GM23338 (cell line): ENCODE data around the gene ZNF429. TPM values are rescaled to one million over a fixed set of nuclear protein-coding genes. Genes with fewer than 3 reads are reported as not detected.

Experiments used
- ATAC-seq: fragments of 200-7000 bp; cut with Tn5 transposase; 3 replicates; pipeline ENCODE4 v1.9.1; 2020
- DNase-seq: peaks from one replicate; pipeline ENCODE4 v3.0.0-alpha.2; 2015; ENCODE audit warnings: low spot score
- H2AFZ ChIP-seq: fragments of 200-600 bp; sonication (generic); 2 replicates; pipeline ENCODE4 v1.8.0; 2016; ENCODE audit warnings: antibody characterized with exemption, mild to moderate bottlenecking, moderate library complexity
- H3F3A ChIP-seq: fragments of 200-600 bp; sonication (generic); replicated peaks from 2 replicates; pipeline ENCODE4 v1.8.0; 2017; ENCODE audit warnings: antibody characterized with exemption, mixed run types, low read depth
- H3K27ac ChIP-seq: fragments of 200-600 bp; sonication (generic); 2 replicates; pipeline ENCODE4 v1.6.1; 2016; ENCODE audit warnings: low read depth
- H3K27me3 ChIP-seq: fragments of 200-600 bp; sonication (generic); 2 replicates; pipeline ENCODE4 v1.8.0; 2016; ENCODE audit warnings: mild to moderate bottlenecking, mixed run types, moderate library complexity; ENCODE audit not compliant: insufficient read depth
- H3K36me3 ChIP-seq: fragments of 200-600 bp; sonication (generic); 2 replicates; pipeline ENCODE4 v1.8.0; 2016; ENCODE audit warnings: mild to moderate bottlenecking; ENCODE audit not compliant: insufficient read depth
- H3K4me1 ChIP-seq: fragments of 200-600 bp; sonication (generic); 2 replicates; pipeline ENCODE4 v1.8.0; 2016; ENCODE audit warnings: mild to moderate bottlenecking, moderate library complexity; ENCODE audit not compliant: insufficient read depth
- H3K4me2 ChIP-seq: fragments of 200-600 bp; sonication (generic); 2 replicates; pipeline ENCODE4 v1.7.1; 2017; ENCODE audit warnings: mixed run types
- H3K4me3 ChIP-seq: fragments of 200-600 bp; sonication (generic); 2 replicates; pipeline ENCODE4 v1.6.1; 2016; ENCODE audit warnings: mixed run types
- H3K79me2 ChIP-seq: fragments of 200-600 bp; sonication (generic); replicated peaks from 2 replicates; pipeline ENCODE4 v1.8.0; 2017; ENCODE audit warnings: mild to moderate bottlenecking; ENCODE audit not compliant: insufficient read depth
- H3K9me2 ChIP-seq: fragments of 200-600 bp; sonication (generic); 2 replicates; pipeline ENCODE4 v1.8.0; 2017; ENCODE audit not compliant: insufficient read depth
- H4K20me1 ChIP-seq: fragments of 200-600 bp; sonication (generic); replicated peaks from 2 replicates; pipeline ENCODE4 v1.8.0; 2017; ENCODE audit warnings: mild to moderate bottlenecking; ENCODE audit not compliant: insufficient read depth
- H3K27ac Mint-ChIP-seq: 2 replicates; pipeline ENCODE4 v1.8.0; 2020; ENCODE audit warnings: inconsistent platforms, mild to moderate bottlenecking, moderate library complexity, mixed read lengths
- H3K27me3 Mint-ChIP-seq: 3 replicates; pipeline ENCODE4 v1.8.0; 2022; ENCODE audit warnings: low read depth, mild to moderate bottlenecking, moderate library complexity, mixed read lengths, inconsistent platforms; ENCODE audit not compliant: insufficient read depth, poor library complexity
- H3K36me3 Mint-ChIP-seq: 3 replicates; pipeline ENCODE4 v1.8.0; 2021; ENCODE audit warnings: low read depth, mild to moderate bottlenecking, inconsistent platforms, moderate library complexity, mixed read lengths
- H3K4me1 Mint-ChIP-seq: 3 replicates; pipeline ENCODE4 v1.8.0; 2020; ENCODE audit warnings: mild to moderate bottlenecking, inconsistent platforms, mixed read lengths
- H3K4me3 Mint-ChIP-seq: 3 replicates; pipeline ENCODE4 v1.8.0; 2021; ENCODE audit warnings: moderate library complexity, mild to moderate bottlenecking, inconsistent platforms, mixed read lengths
- H3K9me3 Mint-ChIP-seq: 3 replicates; pipeline ENCODE4 v1.8.0; 2020; ENCODE audit warnings: moderate library complexity, mild to moderate bottlenecking, inconsistent platforms, mixed read lengths
- CREB1 ChIP-seq: fragments of 250-450 bp; sonication (Bioruptor Pico); IDR thresholded peaks from 2 replicates; pipeline ENCODE4 v1.5.0; 2020; ENCODE audit warnings: low read depth, mild to moderate bottlenecking, moderate library complexity
- CTCF ChIP-seq, 2 experiments: fragments of 200-600 bp in 1 of 2; sonication (generic) in 1 of 2; conservative IDR thresholded peaks; 2 replicates each; pipeline versions ENCODE4 v1.5.1 to v1.6.1; 2016 to 2017; ENCODE audit warnings: antibody characterized with exemption in 2 of 2, low read depth in 2 of 2, mild to moderate bottlenecking in 2 of 2, moderate library complexity in 1 of 2
- ETS1 ChIP-seq: IDR thresholded peaks from 2 replicates; pipeline ENCODE4 v1.6.1; 2016; ENCODE audit warnings: antibody characterized with exemption
- EZH2phosphoT487 ChIP-seq: fragments of 200-600 bp; sonication (generic); IDR thresholded peaks from one replicate; pipeline ENCODE4 v1.8.1; 2018; ENCODE audit warnings: antibody characterized with exemption; ENCODE audit not compliant: unreplicated experiment
- JUNB ChIP-seq: IDR thresholded peaks from one replicate; pipeline ENCODE4 v1.6.1; 2016; ENCODE audit warnings: antibody characterized with exemption; ENCODE audit not compliant: unreplicated experiment
- NANOG ChIP-seq: IDR thresholded peaks from 2 replicates; pipeline ENCODE4 v1.6.1; 2016; ENCODE audit warnings: antibody characterized with exemption, borderline replicate concordance
- POLR2AphosphoS5 ChIP-seq: IDR thresholded peaks from 2 replicates; pipeline ENCODE4 v1.6.1; 2016; ENCODE audit warnings: antibody characterized with exemption, low read depth
- REST ChIP-seq: IDR thresholded peaks from one replicate; pipeline ENCODE4 v1.6.1; 2018; ENCODE audit warnings: antibody characterized with exemption; ENCODE audit not compliant: unreplicated experiment
- STAT1 ChIP-seq: IDR thresholded peaks from one replicate; pipeline ENCODE4 v1.6.1; 2016; ENCODE audit warnings: antibody characterized with exemption; ENCODE audit not compliant: unreplicated experiment
- ZNF114 ChIP-seq: fragments of 250-450 bp; sonication (Bioruptor Pico); IDR thresholded peaks from 2 replicates; pipeline ENCODE4 v1.5.0; 2020; ENCODE audit warnings: mild to moderate bottlenecking, moderate library complexity
- ZNF331 ChIP-seq: fragments of 250-450 bp; sonication (Bioruptor Pico); IDR thresholded peaks from 2 replicates; pipeline ENCODE4 v1.5.0; 2020; ENCODE audit warnings: low read depth, mild to moderate bottlenecking, moderate library complexity
- ZNF462 ChIP-seq: fragments of 250-450 bp; sonication (Bioruptor Pico); IDR thresholded peaks from 2 replicates; pipeline ENCODE4 v1.5.0; 2020; ENCODE audit warnings: mild to moderate bottlenecking, moderate library complexity
- polyA plus RNA-seq: library from polyadenylated mRNA; unstranded; fragments of >200 nt; fragmentation: Nextera tagmentation; extraction: Ambion mirVana; gene quantifications from 2 replicates; pipeline ENCODE4 v1.2.1, GENCODE V29; 2016
- total RNA-seq: library from RNA; depleted of rRNA; stranded (reverse); fragments of >200 nt; shearing (Covaris generic); gene quantifications from 2 replicates; pipeline ENCODE4 v1.2.3, GENCODE V29; 2014

Gene ZNF429
- total and polyA plus RNA-seq, 2 experiments from 2014 or later, result 13.4 to 18.9 TPM

- no peak overlapping the region for H3K27ac Mint-ChIP-seq
- no peaks in the 10 kb centered on the region for H3K4me1 ChIP-seq
- no peaks in the 10 kb centered on the region for H3K27me3 ChIP-seq
- H3K4me3 ChIP-seq, result no peak overlapping the region
- peaks cover 6% of the 10 kb centered on the region for H3K27me3 Mint-ChIP-seq
- H3K79me2 ChIP-seq, result no peaks in the 10 kb centered on the region
- DNase-seq (no peak), ATAC-seq (no peak)
- H3K4me2 ChIP-seq, result no peak overlapping the region
- peaks cover 38% of the 10 kb centered on the region for H3K36me3 Mint-ChIP-seq
- H3K4me3 Mint-ChIP-seq, result no peak overlapping the region
- H3K9me3 Mint-ChIP-seq, result peaks cover 39% of the 10 kb centered on the region
- no peaks in the 10 kb centered on the region for H3K9me2 ChIP-seq
- H4K20me1 ChIP-seq, result no peaks in the 10 kb centered on the region; the same call in 1 of the 2 replicates
- TF ChIP-seq CTCF (conservative IDR thresholded peaks at IDR 0.05; ENCODE audit: low read depth in 2 of 2), result no peak
- no peak for TF ChIP-seq CREB1 (CRISPR knock-in tag)
- TF ChIP-seq REST, result no peak
- no peak for TF ChIP-seq ZNF114 (CRISPR knock-in tag)
- no peak for TF ChIP-seq STAT1
- TF ChIP-seq NANOG, result no peak
- no peak for TF ChIP-seq EZH2phosphoT487
- no peak for TF ChIP-seq ZNF462
- no peak for TF ChIP-seq ETS1
- TF ChIP-seq POLR2AphosphoS5, result no peak
- no peak for TF ChIP-seq JUNB
- no peak for TF ChIP-seq ZNF331
- no peaks in the 10 kb centered on the region for H3F3A ChIP-seq
- 0 out of 2 replicates have a peak, but pooled peaks cover 7% of the 10 kb centered on the region for H3K36me3 ChIP-seq
- H3K4me1 Mint-ChIP-seq, result no peaks in the 10 kb centered on the region
- no peak overlapping the region for H3K27ac ChIP-seq
- no peak overlapping the region for H2AFZ ChIP-seq
Observed at GRCh38 chr19:21498651-21499050, 6.8 kb upstream of the ZNF429 start.
